GM06990 (cell line): ENCODE results near the gene PKIB.
A peak's percentile ranks its signal among the peaks of the same experiment; 100 is the strongest.

Experiments used
- DNase-seq: peaks from one replicate; pipeline ENCODE4 v3.0.0-alpha.2; 2011; ENCODE audit not compliant: insufficient read length; ENCODE audit errors: extremely low read depth
- H3K27me3 ChIP-seq: replicated peaks from 2 replicates; pipeline ENCODE4 v1.6.0; 2011; ENCODE audit warnings: low read length; ENCODE audit not compliant: control insufficient read depth, insufficient read depth
- H3K36me3 ChIP-seq: 2 replicates; pipeline ENCODE4 v1.5.1; 2011; ENCODE audit warnings: low read length; ENCODE audit not compliant: control insufficient read depth, insufficient read depth
- H3K4me3 ChIP-seq: replicated peaks from 2 replicates; pipeline ENCODE4 v1.5.1; 2011; ENCODE audit warnings: low read depth, mild to moderate bottlenecking, control low read depth, low read length
- TF ChIP-seq, protein P1 (sequence below): IDR thresholded peaks from 2 replicates; pipeline ENCODE4 v1.5.1; 2011; ENCODE audit warnings: low read length, control low read depth, mild to moderate bottlenecking, inconsistent platforms; ENCODE audit not compliant: insufficient read depth, poor library complexity, severe bottlenecking

PKIB gene

DNA sequence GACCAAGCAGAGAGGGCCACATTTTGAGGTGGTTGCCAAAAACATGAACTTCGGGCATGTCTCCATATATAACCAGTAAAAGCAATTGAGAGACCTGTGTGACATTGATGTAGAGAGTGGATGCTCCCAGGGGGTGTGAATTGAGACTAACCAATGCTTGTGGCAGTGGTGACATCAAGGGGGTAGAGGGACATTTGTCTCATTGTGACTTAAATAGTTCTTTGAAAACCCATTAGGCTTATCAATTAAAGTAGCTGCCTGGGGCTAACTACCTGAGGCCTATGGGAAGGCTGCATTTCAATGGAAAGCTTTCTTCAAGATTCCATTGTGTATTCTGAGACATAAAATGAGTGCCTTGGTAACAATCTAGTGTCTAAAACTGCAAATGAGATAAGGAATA, 87.3 kb downstream of the PKIB start:
- TF ChIP-seq, protein P1, sequence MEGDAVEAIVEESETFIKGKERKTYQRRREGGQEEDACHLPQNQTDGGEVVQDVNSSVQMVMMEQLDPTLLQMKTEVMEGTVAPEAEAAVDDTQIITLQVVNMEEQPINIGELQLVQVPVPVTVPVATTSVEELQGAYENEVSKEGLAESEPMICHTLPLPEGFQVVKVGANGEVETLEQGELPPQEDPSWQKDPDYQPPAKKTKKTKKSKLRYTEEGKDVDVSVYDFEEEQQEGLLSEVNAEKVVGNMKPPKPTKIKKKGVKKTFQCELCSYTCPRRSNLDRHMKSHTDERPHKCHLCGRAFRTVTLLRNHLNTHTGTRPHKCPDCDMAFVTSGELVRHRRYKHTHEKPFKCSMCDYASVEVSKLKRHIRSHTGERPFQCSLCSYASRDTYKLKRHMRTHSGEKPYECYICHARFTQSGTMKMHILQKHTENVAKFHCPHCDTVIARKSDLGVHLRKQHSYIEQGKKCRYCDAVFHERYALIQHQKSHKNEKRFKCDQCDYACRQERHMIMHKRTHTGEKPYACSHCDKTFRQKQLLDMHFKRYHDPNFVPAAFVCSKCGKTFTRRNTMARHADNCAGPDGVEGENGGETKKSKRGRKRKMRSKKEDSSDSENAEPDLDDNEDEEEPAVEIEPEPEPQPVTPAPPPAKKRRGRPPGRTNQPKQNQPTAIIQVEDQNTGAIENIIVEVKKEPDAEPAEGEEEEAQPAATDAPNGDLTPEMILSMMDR: no peak
- no peak for DNase-seq

DNA sequence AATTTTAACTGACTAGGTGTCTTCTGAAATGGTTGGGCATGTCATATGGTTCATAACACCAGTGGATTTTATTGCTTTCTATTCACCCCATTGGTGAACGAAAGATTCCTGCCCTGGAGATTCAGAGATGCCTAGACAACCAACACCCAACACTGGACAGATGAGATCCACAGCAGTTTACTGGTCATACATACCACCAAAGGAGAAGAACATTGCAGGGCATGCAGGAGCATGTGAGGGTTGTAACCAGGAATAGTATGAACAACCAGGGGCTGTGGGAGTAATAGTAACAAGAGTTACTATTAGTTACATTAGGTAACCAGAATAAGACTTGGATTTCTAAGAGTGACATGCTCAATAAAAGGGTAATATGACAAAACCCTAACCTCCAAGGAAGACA, 91.5 kb downstream of the PKIB start:
- no peaks in the 10 kb centered on the region for H3K27me3 ChIP-seq
- TF ChIP-seq, protein P1: no peak
- no peak for DNase-seq
- no peak overlapping the region for H3K4me3 ChIP-seq
- H3K36me3 ChIP-seq: no peaks in the 10 kb centered on the region

More for the DNA sequence above, 87.3 kb downstream of the PKIB start:
- H3K27me3 ChIP-seq: no peaks in the 10 kb centered on the region
- H3K36me3 ChIP-seq: no peaks in the 10 kb centered on the region
- no peak overlapping the region for H3K4me3 ChIP-seq

DNA sequence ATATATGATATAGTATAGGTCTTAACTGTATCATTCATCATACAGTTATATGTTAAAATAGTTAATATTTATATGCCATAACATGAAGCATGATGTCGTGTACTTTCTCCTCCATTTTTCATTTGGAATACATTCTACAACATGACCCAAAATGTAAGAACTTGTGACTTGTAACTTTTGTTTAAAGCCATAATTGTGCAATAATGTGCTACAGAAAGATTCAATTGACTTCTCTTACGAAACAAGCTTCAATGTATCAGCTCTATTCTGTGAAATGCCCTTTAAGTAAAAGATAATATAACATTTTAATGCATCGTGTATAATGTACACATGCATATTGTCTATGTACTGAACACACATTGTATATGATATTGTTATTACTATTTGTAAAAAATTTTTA, 92.6 kb downstream of the PKIB start:
- DNase-seq: no peak
- TF ChIP-seq, protein P1: no peak

DNA sequence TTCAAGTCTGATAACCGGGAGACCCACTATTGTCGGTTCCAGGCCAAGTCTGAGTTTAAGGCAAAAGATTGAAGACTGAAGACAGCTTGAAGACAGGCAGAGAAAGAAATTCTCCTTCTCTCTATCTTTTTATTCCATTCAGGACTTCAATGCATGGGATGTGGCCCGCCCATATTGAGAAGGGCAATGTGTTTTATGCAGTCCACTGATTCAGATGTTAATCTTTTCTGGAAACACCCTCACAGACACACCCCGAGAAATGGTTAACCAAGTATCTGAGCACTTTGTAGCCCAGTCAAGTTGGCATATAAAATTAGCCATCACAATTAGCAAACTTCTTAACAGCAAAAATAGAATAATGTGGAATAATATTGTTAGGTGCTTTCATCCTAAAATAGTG, 93.9 kb downstream of the PKIB start:
- TF ChIP-seq, protein P1: no peak
- DNase-seq: no peak
- Histone ChIP-seq H3K4me3 (no peak overlapping the region), H3K27me3 (no peaks in the 10 kb centered on the region), H3K36me3 (no peaks in the 10 kb centered on the region)

More for the DNA sequence above, 92.6 kb downstream of the PKIB start:
- H3K36me3 ChIP-seq: no peaks in the 10 kb centered on the region
- H3K27me3 ChIP-seq: no peaks in the 10 kb centered on the region
- no peak overlapping the region for H3K4me3 ChIP-seq

DNA sequence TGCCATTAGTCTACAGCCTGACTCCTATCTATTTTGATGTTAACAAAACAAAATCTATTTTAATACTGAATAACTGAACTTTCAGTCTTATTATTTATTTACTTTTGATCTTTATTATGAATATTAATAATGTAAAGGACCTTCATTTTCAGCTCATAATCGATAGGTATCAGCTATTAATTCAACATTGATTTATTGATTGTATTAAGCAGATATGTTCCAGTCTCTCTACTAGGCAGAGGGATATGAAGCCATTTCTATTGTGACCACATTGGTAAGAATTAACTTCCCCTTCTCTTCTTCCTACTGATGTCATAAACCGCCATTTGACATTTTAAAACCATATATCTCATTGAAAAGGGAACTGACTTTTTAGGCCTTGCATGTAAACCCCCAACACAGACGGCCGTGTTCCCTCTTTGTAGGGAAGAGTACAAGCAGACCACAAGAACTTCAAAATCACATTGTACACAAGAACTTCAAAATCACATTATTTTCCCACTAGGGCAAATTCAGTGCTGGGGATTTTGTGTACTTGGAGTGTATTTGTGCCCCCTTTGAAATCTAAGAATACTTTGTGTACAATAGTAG, 99.8 kb downstream of the PKIB start:
- peak; percentile 27 for DNase-seq
- H3K36me3 ChIP-seq: no peaks in the 10 kb centered on the region
- TF ChIP-seq, protein P1: no peak
- H3K4me3 ChIP-seq: no peak overlapping the region
- H3K27me3 ChIP-seq: no peaks in the 10 kb centered on the region
